HG03575 (cell line): ENCODE measurements around the gene ITGA11.
"Not testable (repeated sequence)": the region's sequence is repeated elsewhere in the genome, so short reads cannot be mapped to it uniquely, and the experiment has no call there.

Source experiments
- ATAC-seq: cut with Tn5 transposase; IDR thresholded peaks from one replicate; pipeline ENCODE4 v1.9.1; 2021; ENCODE audit not compliant: unreplicated experiment, insufficient number of reproducible peaks, low FRiP score; ENCODE audit errors: extremely low read depth

The ITGA11 gene

GRCh38 chr15:68403161-68403941 lies 28.6 kb downstream of the ITGA11 start:
- ATAC-seq: no peak

GRCh38 chr15:68402432-68403160 lies 29.4 kb downstream of the ITGA11 start:
- ATAC-seq: no peak

- ATAC-seq: no peak
Observed at GRCh38 chr15:68401496-68402431, 30.2 kb downstream of the ITGA11 start.

GRCh38 chr15:68400066-68400456 lies 31.9 kb downstream of the ITGA11 start:
- no peak for ATAC-seq

GRCh38 chr15:68399096-68400065 lies 32.6 kb downstream of the ITGA11 start:
- no peak for ATAC-seq

GRCh38 chr15:68397999-68398398 lies 34.0 kb downstream of the ITGA11 start:
- not testable (repeated sequence) for ATAC-seq

GRCh38 chr15:68396068-68396467 lies 35.9 kb downstream of the ITGA11 start:
- ATAC-seq: no peak

- ATAC-seq: no peak
Observed at GRCh38 chr15:68391121-68391520, 40.8 kb downstream of the ITGA11 start.

GRCh38 chr15:68389936-68390817 lies 41.8 kb downstream of the ITGA11 start:
- no peak for ATAC-seq

GRCh38 chr15:68389041-68389930 lies 42.7 kb downstream of the ITGA11 start:
- ATAC-seq: no peak

GRCh38 chr15:68387381-68388143 lies 44.4 kb downstream of the ITGA11 start:
- ATAC-seq: no peak

- no peak for ATAC-seq
Observed at GRCh38 chr15:68386587-68387288, 45.2 kb downstream of the ITGA11 start.

- no peak for ATAC-seq
Observed at GRCh38 chr15:68385671-68386586, 46.0 kb downstream of the ITGA11 start.

- no peak for ATAC-seq
Observed at GRCh38 chr15:68385240-68385561, 46.8 kb downstream of the ITGA11 start.
